Aorta (tissue), 5 donors: ENCODE results near the gene KBTBD4. TPM values are rescaled to one million over a fixed set of nuclear protein-coding genes. Genes with fewer than 3 reads are reported as not detected.

Source experiments
- ATAC-seq: fragments of 200-7000 bp; cut with Tn5 transposase; one replicate; pipeline ENCODE4 v1.9.1; 2022; ENCODE audit warnings: moderate library complexity; ENCODE audit not compliant: low FRiP score
- DNase-seq, 2 donors: peaks; one replicate each; pipeline ENCODE4 v3.0.0-alpha.2; 2020
- H3K27ac ChIP-seq, 2 donors: one replicate each; pipeline ENCODE4 v1.5.1; 2013; ENCODE audit warnings: low read length in 2 of 2, mild to moderate bottlenecking in 2 of 2, moderate library complexity in 2 of 2, control low read depth in 1 of 2, inconsistent platforms in 1 of 2, low read depth in 1 of 2
- H3K27me3 ChIP-seq, 2 donors: one replicate each; pipeline ENCODE4 v1.6.1; 2013; ENCODE audit warnings: control low read depth in 1 of 2, low read length in 1 of 2, mild to moderate bottlenecking in 1 of 2, moderate library complexity in 1 of 2; ENCODE audit not compliant: insufficient read depth in 2 of 2, control insufficient read depth in 1 of 2
- H3K36me3 ChIP-seq, 2 donors: one replicate each; pipeline ENCODE4 v1.6.1; 2013; ENCODE audit warnings: control low read depth in 1 of 2, low read length in 1 of 2, mild to moderate bottlenecking in 1 of 2; ENCODE audit not compliant: insufficient read depth in 2 of 2, control insufficient read depth in 1 of 2
- H3K4me1 ChIP-seq, 2 donors: one replicate each; pipeline ENCODE4 v1.6.1; 2013; ENCODE audit warnings: low read length in 2 of 2, control low read depth in 1 of 2, mild to moderate bottlenecking in 1 of 2, moderate library complexity in 1 of 2; ENCODE audit not compliant: insufficient read depth in 2 of 2, control insufficient read depth in 1 of 2
- H3K4me3 ChIP-seq, 2 donors: one replicate each; pipeline ENCODE4 v1.5.1; 2013; ENCODE audit warnings: low read length in 2 of 2, control low read depth in 1 of 2, mild to moderate bottlenecking in 1 of 2
- H3K9me3 ChIP-seq: one replicate; pipeline ENCODE4 v1.6.1; 2013; ENCODE audit warnings: mild to moderate bottlenecking, low read length; ENCODE audit not compliant: control insufficient read depth
- WGBS, 2 donors: extraction: QIAGEN DNeasy Blood & Tissue Kit; methylation state at CpG; one replicate each; pipeline ENCODE4 v1.1.7; 2013; 5-methylcytosine and 5-hydroxymethylcytosine counted together
- intact Hi-C, 2 donors: fragments of 100-400 bp; cut with DNase I; formaldehyde crosslinking; loops; one replicate each; pipeline versions ENCODE4 v1.14.2 to v1.15.0; 2022
- polyA plus RNA-seq, 2 donors: library from polyadenylated mRNA; stranded (reverse); fragments of 200-250 nt; gene quantifications; one replicate each; pipeline ENCODE4 v1.2.3, GENCODE V29; 2013
- total RNA-seq, 2 donors: library from RNA; stranded (reverse); fragmentation: NEBNext Ultra II Directional; extraction: Animal tissue kit (Norgen Biotek cat#: 25700); gene quantifications; one replicate each; pipeline ENCODE4 v1.2.1, GENCODE V29; 2021
- donor health status: healthy with polysubstance abuse.
- donor health status: Bipolar disorder and iron deficiency.
- donor health status: DM: no; HTN: no; CAD: no.
- donor health status: DM: no; HTN: no; CAD: no.
- donor health status: DM: yes; HTN: yes; CAD: no.

KBTBD4 gene
- total and polyA plus RNA-seq, 4 donors, result 8.9 to 13.5 (median 12.2) TPM

GRCh38 chr11:47609675-47610074, 30.9 kb upstream of the KBTBD4 start:
- H3K27me3 ChIP-seq, result no peaks in the 10 kb centered on the region
- intact Hi-C loops, result no loop called here
- H3K4me3 ChIP-seq, result no peak overlapping the region
- ATAC-seq (no peak), DNase-seq (no peak)
- H3K36me3 ChIP-seq, result peaks cover 0 to 4% of the 10 kb centered on the region in 2 donors
- WGBS, 2 donors, result 79 to 85% methylated on average over 3 of the region's 3 CpGs
- no peaks in the 10 kb centered on the region for H3K9me3 ChIP-seq
- H3K27ac ChIP-seq, result no peak overlapping the region
- peaks cover 0 to 3% of the 10 kb centered on the region in 2 donors for H3K4me1 ChIP-seq

GRCh38 chr11:47607380-47607779, 28.6 kb upstream of the KBTBD4 start:
- H3K27ac ChIP-seq, result no peak overlapping the region
- no peaks in the 10 kb centered on the region for H3K9me3 ChIP-seq
- DNase-seq (peak in 1 of 2 donors; percentile 77), ATAC-seq (peak; percentile 86)
- no peaks in the 10 kb centered on the region for H3K27me3 ChIP-seq
- intact Hi-C loops, result no loop called here
- WGBS, 2 donors, result 7 to 9% methylated on average over 7 of the region's 7 CpGs
- H3K36me3 ChIP-seq, result peaks cover 0 to 4% of the 10 kb centered on the region in 2 donors
- H3K4me1 ChIP-seq, result peaks cover 0 to 3% of the 10 kb centered on the region in 2 donors
- no peak overlapping the region for H3K4me3 ChIP-seq

GRCh38 chr11:47606731-47607130, 28.0 kb upstream of the KBTBD4 start:
- peaks cover 0 to 3% of the 10 kb centered on the region in 2 donors for H3K4me1 ChIP-seq
- peaks cover 0 to 4% of the 10 kb centered on the region in 2 donors for H3K36me3 ChIP-seq
- H3K4me3 ChIP-seq, result no peak overlapping the region
- H3K27me3 ChIP-seq, result no peaks in the 10 kb centered on the region
- H3K9me3 ChIP-seq, result no peaks in the 10 kb centered on the region
- WGBS, 2 donors, result 9 to 19% methylated on average over 5 of the region's 5 CpGs
- ATAC-seq (no peak), DNase-seq (no peak)
- intact Hi-C loops, result no loop called here
- no peak overlapping the region for H3K27ac ChIP-seq

- intact Hi-C loops, result no loop called here
- Histone ChIP-seq H3K36me3 (peaks cover 0 to 4% of the 10 kb centered on the region in 2 donors), H3K9me3 (no peaks in the 10 kb centered on the region), H3K27me3 (no peaks in the 10 kb centered on the region), H3K27ac (no peak overlapping the region), H3K4me3 (no peak overlapping the region), H3K4me1 (peaks cover 0 to 3% of the 10 kb centered on the region in 2 donors)
- WGBS, 2 donors, result 63 to 66% methylated on average over 3 of the region's 3 CpGs
- DNase-seq, result no peak
- no peak for ATAC-seq
Observed at GRCh38 chr11:47605921-47606320, 27.2 kb upstream of the KBTBD4 start.

- Histone ChIP-seq H3K4me1 (peaks cover 0 to 3% of the 10 kb centered on the region in 2 donors), H3K27ac (no peak overlapping the region), H3K36me3 (no peaks in the 10 kb centered on the region), H3K9me3 (no peaks in the 10 kb centered on the region), H3K4me3 (no peak overlapping the region), H3K27me3 (no peaks in the 10 kb centered on the region)
- intact Hi-C loops, result no loop called here
- 62 to 71% methylated on average over 4 of the region's 4 CpGs for WGBS, 2 donors
- DNase-seq (no peak), ATAC-seq (no peak)
Observed at GRCh38 chr11:47603295-47603694, 24.5 kb upstream of the KBTBD4 start.

- no peaks in the 10 kb centered on the region for H3K36me3 ChIP-seq
- intact Hi-C loops, result no loop called here
Observed at GRCh38 chr11:47599902-47600301, 21.1 kb upstream of the KBTBD4 start.

GRCh38 chr11:47595967-47596366, 17.2 kb upstream of the KBTBD4 start:
- no peak for ATAC-seq
- DNase-seq, result peak in 1 of 2 donors; percentile 1
- WGBS, 2 donors, result 96 to 97% methylated on average over 1 of the region's 1 CpG

More at GRCh38 chr11:47599902-47600301, 21.1 kb upstream of the KBTBD4 start:
- Histone ChIP-seq H3K27ac (no peak overlapping the region), H3K4me3 (no peak overlapping the region), H3K27me3 (no peaks in the 10 kb centered on the region), H3K9me3 (no peaks in the 10 kb centered on the region), H3K4me1 (no peaks in the 10 kb centered on the region)
- 71 to 79% methylated on average over 4 of the region's 4 CpGs for WGBS, 2 donors
- ATAC-seq (no peak), DNase-seq (peak in 1 of 2 donors; percentile 28)

GRCh38 chr11:47595029-47595428, 16.3 kb upstream of the KBTBD4 start:
- Histone ChIP-seq H3K9me3 (no peaks in the 10 kb centered on the region), H3K4me1 (no peaks in the 10 kb centered on the region), H3K36me3 (no peaks in the 10 kb centered on the region), H3K27ac (no peak overlapping the region), H3K27me3 (no peaks in the 10 kb centered on the region), H3K4me3 (no peak overlapping the region)
- 50 to 63% methylated on average over 7 of the region's 7 CpGs for WGBS, 2 donors
- ATAC-seq (no peak), DNase-seq (peak in 1 of 2 donors; percentile 38)
- intact Hi-C loops, result no loop called here

More at GRCh38 chr11:47595967-47596366, 17.2 kb upstream of the KBTBD4 start:
- Histone ChIP-seq H3K4me1 (no peaks in the 10 kb centered on the region), H3K36me3 (no peaks in the 10 kb centered on the region), H3K4me3 (no peak overlapping the region), H3K27ac (no peak overlapping the region), H3K9me3 (no peaks in the 10 kb centered on the region), H3K27me3 (no peaks in the 10 kb centered on the region)
- intact Hi-C loops, result no loop called here

GRCh38 chr11:47593934-47594855, 15.4 kb upstream of the KBTBD4 start, which contains the start of gene C1QTNF4:
Gene C1QTNF4 (minus strand): TSS chr11:47594411. CDS start chr11:47590810, 3,601 bp downstream.
- H3K27me3 ChIP-seq, result no peaks in the 10 kb centered on the region
- H3K4me1 ChIP-seq, result no peaks in the 10 kb centered on the region
- peak in 1 of 2 donors; percentile 26 for DNase-seq
- 2 to 4% methylated on average over 47 to 48 of the region's 48 CpGs for WGBS, 2 donors
- ATAC-seq, result no peak
- intact Hi-C loops, result no loop called here
- no peak within 1 kb of the TSS for H3K27ac ChIP-seq
- peak within 1 kb of the TSS in 1 of 2 donors; percentile 15 for H3K4me3 ChIP-seq
- H3K9me3 ChIP-seq, result no peaks in the 10 kb centered on the region
- no peaks in the 10 kb centered on the region for H3K36me3 ChIP-seq
